HepG2 (cell line): ENCODE results near the gene LY6G5B. TPM values are rescaled to one million over a fixed set of nuclear protein-coding genes. Genes with fewer than 3 reads are reported as not detected.

Experiments
- ATF5 ChIP-seq: sonication (generic); formaldehyde crosslinking; IDR thresholded peaks from 2 replicates; pipeline ENCODE4 v1.4.0; 2020; ENCODE audit warnings: mild to moderate bottlenecking, low read depth, missing genetic modification reagents
- E2F5 ChIP-seq: sonication (generic); formaldehyde crosslinking; conservative IDR thresholded peaks from 2 replicates; pipeline ENCODE4 v1.4.0; 2020; ENCODE audit warnings: missing genetic modification reagents
- IKZF5 ChIP-seq: IDR thresholded peaks from 2 replicates; pipeline ENCODE4 v1.6.1; 2018; ENCODE audit warnings: missing genetic modification reagents, mild to moderate bottlenecking, missing compliant biosample characterization
- KLF16 ChIP-seq, 2 experiments: sonication (generic) in 1 of 2; formaldehyde crosslinking in 1 of 2; IDR thresholded peaks; 2 replicates each; pipeline versions ENCODE4 v1.6.1 to v1.8.0; 2016 to 2023; ENCODE audit warnings: missing genetic modification reagents in 2 of 2, missing compliant biosample characterization in 1 of 2
- KMT2A ChIP-seq: sonication (generic); formaldehyde crosslinking; IDR thresholded peaks from 2 replicates; pipeline ENCODE4 v1.4.0; 2020; ENCODE audit warnings: missing genetic modification reagents
- REST ChIP-seq, 2 experiments: IDR thresholded peaks; 2 replicates each; pipeline ENCODE4 v1.6.1; 2011 to 2012; ENCODE audit warnings: low read length in 2 of 2, borderline replicate concordance in 1 of 2, low read depth in 1 of 2, mild to moderate bottlenecking in 1 of 2, moderate library complexity in 1 of 2
- SMARCC2 ChIP-seq: fragments of 450-650 bp; IDR thresholded peaks from 2 replicates; pipeline ENCODE4 v1.6.1; 2017; ENCODE audit warnings: antibody characterized with exemption, mild to moderate bottlenecking
- ZFAT ChIP-seq: sonication (generic); formaldehyde crosslinking; conservative IDR thresholded peaks from 2 replicates; pipeline ENCODE4 v1.8.1; 2023; ENCODE audit warnings: missing genetic modification reagents, inconsistent platforms
- ZFP37 ChIP-seq: sonication (generic); formaldehyde crosslinking; IDR thresholded peaks from 2 replicates; pipeline ENCODE4 v1.4.0; 2020; ENCODE audit warnings: missing genetic modification reagents, borderline replicate concordance
- ZNF232 ChIP-seq: sonication (generic); formaldehyde crosslinking; IDR thresholded peaks from 2 replicates; pipeline ENCODE4 v1.4.0; 2020; ENCODE audit warnings: missing genetic modification reagents, borderline replicate concordance
- ZNF503 ChIP-seq: sonication (generic); formaldehyde crosslinking; IDR thresholded peaks from 2 replicates; pipeline ENCODE4 v1.4.0; 2020; ENCODE audit warnings: missing genetic modification reagents
- ZNF674 ChIP-seq: sonication (generic); formaldehyde crosslinking; IDR thresholded peaks from 2 replicates; pipeline ENCODE4 v1.5.0; 2020; ENCODE audit warnings: low read depth, mild to moderate bottlenecking, missing genetic modification reagents
- polyA plus RNA-seq, 8 experiments: library from polyadenylated mRNA; depleted of rRNA in 3 of 8; stranded (reverse) in 7 of 8; unstranded in 1 of 8; fragments of >200 nt; fragmentation: Illumina TruSeq in 4 of 8; extraction: Trizol in 4 of 8; gene quantifications; 2 replicates each; pipeline versions ENCODE4 v1.2.1 to v1.2.3, GENCODE V29; 2011 to 2016; ENCODE audit warnings: low read depth in 4 of 8, missing spikeins in 1 of 8, mixed read lengths in 1 of 8; ENCODE audit not compliant: insufficient read depth in 1 of 8
- total RNA-seq, 5 experiments: library from RNA; depleted of rRNA; stranded (reverse); fragments of >200 nt; fragmentation: Illumina TruSeq; extraction: Trizol; gene quantifications; 2 replicates each; pipeline ENCODE4 v1.2.3, GENCODE V29; 2016; ENCODE audit warnings: low read depth in 1 of 5

The LY6G5B gene
- total and polyA plus RNA-seq, 2 of the 13 experiments (the other 11 are each of a cell fraction or from before 2014, with no cell fraction given): 7.8 to 15.7 TPM

GRCh38 chr6:31654574-31655348 lies 15.0 kb upstream of the LY6G5B start (continued):
- TF ChIP-seq IKZF5 (CRISPR knock-in tag) (no peak), KMT2A (CRISPR knock-in tag) (no peak), KLF16 (CRISPR knock-in tag; IDR thresholded peaks at IDR 0.05) (0 out of 4 replicates have a peak, but pooled peaks of 1 of the 2 experiments have one; percentile 53), ATF5 (no peak), ZFP37 (CRISPR knock-in tag) (no peak), REST (IDR thresholded peaks at IDR 0.05; ENCODE audit: borderline replicate concordance in 1 of 2, low read depth in 1 of 2, low read length in 2 of 2) (no peak), ZFAT (CRISPR knock-in tag) (no peak), ZNF674 (no peak), ZNF503 (CRISPR knock-in tag) (0 out of 2 replicates have a peak, but pooled peaks have one; percentile 39), ZNF232 (CRISPR knock-in tag) (no peak), E2F5 (CRISPR knock-in tag) (no peak), SMARCC2 (no peak)
